DOHH2 (cell line): ENCODE measurements around the gene SAMD4A.

Source experiments
- EZH2phosphoT487 ChIP-seq: fragments of 200-600 bp; sonication (generic); IDR thresholded peaks from 2 replicates; pipeline ENCODE4 v1.6.1; 2017; ENCODE audit warnings: borderline replicate concordance, mild to moderate bottlenecking, antibody characterized with exemption, low read length, moderate library complexity, mixed read lengths
- TF ChIP-seq, protein P1 (sequence below): fragments of 200-600 bp; sonication (generic); IDR thresholded peaks from one replicate; pipeline ENCODE4 v1.5.1; 2014; ENCODE audit warnings: antibody characterized with exemption, mild to moderate bottlenecking, low read depth, low read length; ENCODE audit not compliant: poor library complexity, severe bottlenecking

DNA sequence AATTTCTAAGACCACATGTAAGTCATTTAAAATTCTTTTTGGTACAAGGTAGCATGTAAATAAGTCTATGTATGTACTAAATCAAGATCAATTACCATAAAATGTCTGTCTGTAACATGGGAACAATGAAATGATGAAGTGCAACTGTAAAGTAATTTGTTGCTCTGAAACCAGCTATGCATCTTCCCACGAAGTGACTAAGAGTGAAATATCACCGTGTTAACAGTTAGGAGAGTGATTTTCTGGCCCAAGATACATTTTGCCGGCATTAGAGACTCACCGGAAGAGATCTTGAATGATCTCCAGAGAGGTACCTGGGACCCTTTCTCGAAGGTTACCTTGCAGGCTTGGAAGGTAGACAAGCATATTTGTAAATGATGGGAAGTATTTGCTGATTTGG is 105.8 kb downstream of the SAMD4A start:
- TF ChIP-seq, protein P1, sequence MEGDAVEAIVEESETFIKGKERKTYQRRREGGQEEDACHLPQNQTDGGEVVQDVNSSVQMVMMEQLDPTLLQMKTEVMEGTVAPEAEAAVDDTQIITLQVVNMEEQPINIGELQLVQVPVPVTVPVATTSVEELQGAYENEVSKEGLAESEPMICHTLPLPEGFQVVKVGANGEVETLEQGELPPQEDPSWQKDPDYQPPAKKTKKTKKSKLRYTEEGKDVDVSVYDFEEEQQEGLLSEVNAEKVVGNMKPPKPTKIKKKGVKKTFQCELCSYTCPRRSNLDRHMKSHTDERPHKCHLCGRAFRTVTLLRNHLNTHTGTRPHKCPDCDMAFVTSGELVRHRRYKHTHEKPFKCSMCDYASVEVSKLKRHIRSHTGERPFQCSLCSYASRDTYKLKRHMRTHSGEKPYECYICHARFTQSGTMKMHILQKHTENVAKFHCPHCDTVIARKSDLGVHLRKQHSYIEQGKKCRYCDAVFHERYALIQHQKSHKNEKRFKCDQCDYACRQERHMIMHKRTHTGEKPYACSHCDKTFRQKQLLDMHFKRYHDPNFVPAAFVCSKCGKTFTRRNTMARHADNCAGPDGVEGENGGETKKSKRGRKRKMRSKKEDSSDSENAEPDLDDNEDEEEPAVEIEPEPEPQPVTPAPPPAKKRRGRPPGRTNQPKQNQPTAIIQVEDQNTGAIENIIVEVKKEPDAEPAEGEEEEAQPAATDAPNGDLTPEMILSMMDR, result no peak
- TF ChIP-seq EZH2phosphoT487, result no peak
